ENCODE results near the gene RNPEPL1.

The RNPEPL1 gene

DNA sequence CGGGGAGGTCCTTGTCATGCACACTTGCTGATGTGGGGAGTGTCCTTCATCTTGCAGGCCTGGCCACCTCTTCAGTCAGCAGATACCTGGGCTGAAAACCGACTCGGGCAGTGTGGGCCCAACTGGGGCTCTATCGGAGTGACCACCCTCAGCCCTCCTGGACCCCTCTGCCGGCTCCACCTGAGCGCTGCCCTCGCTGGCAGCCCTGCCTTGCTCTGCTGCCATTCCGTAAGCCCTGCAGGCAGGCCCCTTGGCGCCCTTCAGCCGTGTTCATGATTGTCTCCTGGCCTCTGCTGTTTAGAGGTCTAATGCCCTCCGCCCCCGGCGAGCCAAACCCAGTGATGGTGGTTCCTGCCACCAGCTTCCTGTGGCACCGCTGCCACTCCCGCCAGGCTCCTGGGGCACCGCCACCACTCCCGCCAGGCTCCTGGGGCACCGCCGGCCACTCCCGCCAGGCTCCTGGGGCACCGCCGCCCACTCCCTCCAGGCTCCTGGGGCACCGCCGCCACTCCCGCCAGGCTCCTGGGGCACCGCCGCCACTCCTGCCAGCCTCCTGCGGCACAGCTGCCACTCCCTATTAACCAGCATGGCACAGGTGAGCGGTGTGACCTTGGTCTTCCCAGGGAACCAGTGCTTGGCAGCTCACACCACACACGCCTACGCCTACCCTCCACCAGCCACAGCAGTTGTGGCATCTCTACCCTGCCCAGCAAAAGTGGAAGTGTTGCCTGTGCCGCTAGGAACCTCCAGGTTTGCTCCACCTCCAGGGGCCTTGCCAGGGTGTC is 34.2 kb downstream of the RNPEPL1 start:
- TF ChIP-seq YY1 (tag by site-specific recombination; IDR thresholded peaks at IDR 0.05) (no peak), ZNF266 (tag by site-specific recombination; IDR thresholded peaks at IDR 0.05; ENCODE audit: low read depth) (no peak), ZNF175 (tag by site-specific recombination; IDR thresholded peaks at IDR 0.05) (no peak), ZNF544 (tag by site-specific recombination; IDR thresholded peaks at IDR 0.05) (no peak), SP7 (tag by site-specific recombination; IDR thresholded peaks at IDR 0.05) (no peak), ZNF501 (tag by site-specific recombination; IDR thresholded peaks at IDR 0.05) (no peak), ZNF221 (tag by site-specific recombination; IDR thresholded peaks at IDR 0.05; ENCODE audit: borderline replicate concordance) (no peak), ZNF274 (IDR thresholded peaks at IDR 0.05; ENCODE audit: low read length) (no peak), ZNF274 (tag by site-specific recombination; IDR thresholded peaks at IDR 0.05; ENCODE audit: borderline replicate concordance) (no peak), ZNF354C (tag by site-specific recombination; IDR thresholded peaks at IDR 0.05; ENCODE audit: borderline replicate concordance, low read depth) (no peak), OVOL3 (tag by site-specific recombination; IDR thresholded peaks at IDR 0.05) (no peak), ZNF394 (tag by site-specific recombination; IDR thresholded peaks at IDR 0.05; ENCODE audit: borderline replicate concordance) (no peak), ZNF664 (tag by site-specific recombination; IDR thresholded peaks at IDR 0.05) (no peak)
- TF ChIP-seq, protein P1, sequence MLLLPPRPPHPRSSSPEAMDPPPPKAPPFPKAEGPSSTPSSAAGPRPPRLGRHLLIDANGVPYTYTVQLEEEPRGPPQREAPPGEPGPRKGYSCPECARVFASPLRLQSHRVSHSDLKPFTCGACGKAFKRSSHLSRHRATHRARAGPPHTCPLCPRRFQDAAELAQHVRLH (tag by site-specific recombination; IDR thresholded peaks at IDR 0.05) = no peak
- TF ChIP-seq, protein P2, sequence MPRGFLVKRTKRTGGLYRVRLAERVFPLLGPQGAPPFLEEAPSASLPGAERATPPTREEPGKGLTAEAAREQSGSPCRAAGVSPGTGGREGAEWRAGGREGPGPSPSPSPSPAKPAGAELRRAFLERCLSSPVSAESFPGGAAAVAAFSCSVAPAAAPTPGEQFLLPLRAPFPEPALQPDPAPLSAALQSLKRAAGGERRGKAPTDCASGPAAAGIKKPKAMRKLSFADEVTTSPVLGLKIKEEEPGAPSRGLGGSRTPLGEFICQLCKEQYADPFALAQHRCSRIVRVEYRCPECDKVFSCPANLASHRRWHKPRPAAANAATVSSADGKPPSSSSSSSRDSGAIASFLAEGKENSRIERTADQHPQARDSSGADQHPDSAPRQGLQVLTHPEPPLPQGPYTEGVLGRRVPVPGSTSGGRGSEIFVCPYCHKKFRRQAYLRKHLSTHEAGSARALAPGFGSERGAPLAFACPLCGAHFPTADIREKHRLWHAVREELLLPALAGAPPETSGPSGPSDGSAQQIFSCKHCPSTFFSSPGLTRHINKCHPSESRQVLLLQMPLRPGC (tag by site-specific recombination; IDR thresholded peaks at IDR 0.05) = no peak
- TF ChIP-seq, protein P3, sequence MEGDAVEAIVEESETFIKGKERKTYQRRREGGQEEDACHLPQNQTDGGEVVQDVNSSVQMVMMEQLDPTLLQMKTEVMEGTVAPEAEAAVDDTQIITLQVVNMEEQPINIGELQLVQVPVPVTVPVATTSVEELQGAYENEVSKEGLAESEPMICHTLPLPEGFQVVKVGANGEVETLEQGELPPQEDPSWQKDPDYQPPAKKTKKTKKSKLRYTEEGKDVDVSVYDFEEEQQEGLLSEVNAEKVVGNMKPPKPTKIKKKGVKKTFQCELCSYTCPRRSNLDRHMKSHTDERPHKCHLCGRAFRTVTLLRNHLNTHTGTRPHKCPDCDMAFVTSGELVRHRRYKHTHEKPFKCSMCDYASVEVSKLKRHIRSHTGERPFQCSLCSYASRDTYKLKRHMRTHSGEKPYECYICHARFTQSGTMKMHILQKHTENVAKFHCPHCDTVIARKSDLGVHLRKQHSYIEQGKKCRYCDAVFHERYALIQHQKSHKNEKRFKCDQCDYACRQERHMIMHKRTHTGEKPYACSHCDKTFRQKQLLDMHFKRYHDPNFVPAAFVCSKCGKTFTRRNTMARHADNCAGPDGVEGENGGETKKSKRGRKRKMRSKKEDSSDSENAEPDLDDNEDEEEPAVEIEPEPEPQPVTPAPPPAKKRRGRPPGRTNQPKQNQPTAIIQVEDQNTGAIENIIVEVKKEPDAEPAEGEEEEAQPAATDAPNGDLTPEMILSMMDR (tag by site-specific recombination; IDR thresholded peaks at IDR 0.05) = no peak
- no peaks in the 10 kb centered on the region for H3K9me3 ChIP-seq (ENCODE audit: control insufficient read depth, insufficient read depth, low read depth, low read length)
- H3K4me3 ChIP-seq (ENCODE audit: low read depth, low read length) = no peak overlapping the region
- no peaks in the 10 kb centered on the region; the same call in 1 of the 2 replicates for H3K4me1 ChIP-seq (ENCODE audit: control insufficient read depth, insufficient read depth, low read length)
- CTCF ChIA-PET = interaction anchor here (0.9 kb wide), 1 partner anchor 65 kb away, joined by 3 read pairs; no protein-coding TSS in a partner anchor
- peaks cover 0 to 33% of the 10 kb centered on the region in 2 experiments; a peak in 2 of 3 replicates for H3K36me3 ChIP-seq (ENCODE audit: control insufficient read depth in 2 of 2, insufficient read depth in 1 of 2, low read length in 2 of 2)
- no peak overlapping the region for H3K27ac ChIP-seq (ENCODE audit: extremely low read depth, low read depth, low read length)
- POLR2A ChIA-PET = interaction anchor here (4.5 kb wide), 1 partner anchor 15 kb away, joined by 14 read pairs; the partner anchor contains the start of gene CAPN10

DNA sequence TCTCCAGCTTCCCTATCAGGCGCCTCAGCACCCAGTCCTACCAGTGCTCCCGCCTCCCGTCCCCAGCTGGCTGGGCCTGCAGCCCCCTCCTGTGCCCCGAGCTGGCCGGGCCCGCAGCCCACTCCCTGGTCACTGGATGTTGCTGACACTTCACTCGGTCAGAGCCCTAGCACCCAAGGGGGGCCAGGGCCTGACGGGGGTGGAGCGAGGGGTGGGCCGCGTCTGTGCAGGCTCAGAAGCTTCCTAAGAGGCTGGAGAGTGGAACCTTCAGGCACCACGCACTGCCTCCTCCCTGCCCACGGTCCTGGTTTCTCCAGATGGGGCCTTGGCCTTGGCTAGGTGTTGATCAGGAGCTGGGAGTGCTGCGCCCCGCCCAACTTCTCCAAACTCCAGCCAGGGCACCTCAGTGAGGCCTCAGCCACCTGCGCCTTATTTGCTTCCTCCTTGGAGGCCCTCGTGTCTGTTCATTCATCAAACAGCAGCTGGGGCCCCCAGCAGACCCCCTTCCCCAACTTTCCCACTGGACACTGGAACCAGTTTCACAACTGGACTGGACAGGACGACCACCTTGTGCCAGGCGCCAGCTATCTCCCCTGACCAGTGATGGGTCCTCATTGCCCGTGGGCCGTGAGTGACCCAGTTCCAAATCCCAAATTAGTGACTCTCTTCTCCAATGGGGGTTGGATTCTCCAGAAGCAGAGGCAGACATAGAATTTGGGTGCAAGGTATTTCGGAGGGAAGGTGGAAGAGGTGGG is 35.0 kb downstream of the RNPEPL1 start:
- no peaks in the 10 kb centered on the region; the same call in 1 of the 2 replicates for H3K4me1 ChIP-seq (ENCODE audit: control insufficient read depth, insufficient read depth, low read length)
- H3K9me3 ChIP-seq (ENCODE audit: control insufficient read depth, insufficient read depth, low read depth, low read length) = no peaks in the 10 kb centered on the region
- peaks cover 0 to 25% of the 10 kb centered on the region in 2 experiments; a peak in 2 of 3 replicates for H3K36me3 ChIP-seq (ENCODE audit: control insufficient read depth in 2 of 2, insufficient read depth in 1 of 2, low read length in 2 of 2)
- ChIA-PET POLR2A (no interaction called here), CTCF (interaction anchor here (0.9 to 1.4 kb wide), 2 partner anchors 23 to 64 kb away, joined by 3 to 4 read pairs; no protein-coding TSS in a partner anchor)
- no peak overlapping the region for H3K4me3 ChIP-seq (ENCODE audit: low read depth, low read length)
- no peak overlapping the region for H3K27ac ChIP-seq (ENCODE audit: extremely low read depth, low read depth, low read length)
- TF ChIP-seq ZNF585B (tag by site-specific recombination; IDR thresholded peaks at IDR 0.05) = no peak
- no peak for TF ChIP-seq MYNN (tag by site-specific recombination; IDR thresholded peaks at IDR 0.05; ENCODE audit: borderline replicate concordance)
- no peak for TF ChIP-seq ZNF19 (tag by site-specific recombination; IDR thresholded peaks at IDR 0.05; ENCODE audit: low read depth)
- TF ChIP-seq ZNF214 (tag by site-specific recombination; IDR thresholded peaks at IDR 0.05; ENCODE audit: borderline replicate concordance) = no peak
- no peak for TF ChIP-seq ZNF266 (tag by site-specific recombination; IDR thresholded peaks at IDR 0.05; ENCODE audit: low read depth)
- no peak for TF ChIP-seq YY2 (tag by site-specific recombination; IDR thresholded peaks at IDR 0.05)
- no peak for TF ChIP-seq ZNF610 (tag by site-specific recombination; IDR thresholded peaks at IDR 0.05; ENCODE audit: borderline replicate concordance)
- no peak for TF ChIP-seq ZNF623 (tag by site-specific recombination; IDR thresholded peaks at IDR 0.05)
- TF ChIP-seq, protein P4, sequence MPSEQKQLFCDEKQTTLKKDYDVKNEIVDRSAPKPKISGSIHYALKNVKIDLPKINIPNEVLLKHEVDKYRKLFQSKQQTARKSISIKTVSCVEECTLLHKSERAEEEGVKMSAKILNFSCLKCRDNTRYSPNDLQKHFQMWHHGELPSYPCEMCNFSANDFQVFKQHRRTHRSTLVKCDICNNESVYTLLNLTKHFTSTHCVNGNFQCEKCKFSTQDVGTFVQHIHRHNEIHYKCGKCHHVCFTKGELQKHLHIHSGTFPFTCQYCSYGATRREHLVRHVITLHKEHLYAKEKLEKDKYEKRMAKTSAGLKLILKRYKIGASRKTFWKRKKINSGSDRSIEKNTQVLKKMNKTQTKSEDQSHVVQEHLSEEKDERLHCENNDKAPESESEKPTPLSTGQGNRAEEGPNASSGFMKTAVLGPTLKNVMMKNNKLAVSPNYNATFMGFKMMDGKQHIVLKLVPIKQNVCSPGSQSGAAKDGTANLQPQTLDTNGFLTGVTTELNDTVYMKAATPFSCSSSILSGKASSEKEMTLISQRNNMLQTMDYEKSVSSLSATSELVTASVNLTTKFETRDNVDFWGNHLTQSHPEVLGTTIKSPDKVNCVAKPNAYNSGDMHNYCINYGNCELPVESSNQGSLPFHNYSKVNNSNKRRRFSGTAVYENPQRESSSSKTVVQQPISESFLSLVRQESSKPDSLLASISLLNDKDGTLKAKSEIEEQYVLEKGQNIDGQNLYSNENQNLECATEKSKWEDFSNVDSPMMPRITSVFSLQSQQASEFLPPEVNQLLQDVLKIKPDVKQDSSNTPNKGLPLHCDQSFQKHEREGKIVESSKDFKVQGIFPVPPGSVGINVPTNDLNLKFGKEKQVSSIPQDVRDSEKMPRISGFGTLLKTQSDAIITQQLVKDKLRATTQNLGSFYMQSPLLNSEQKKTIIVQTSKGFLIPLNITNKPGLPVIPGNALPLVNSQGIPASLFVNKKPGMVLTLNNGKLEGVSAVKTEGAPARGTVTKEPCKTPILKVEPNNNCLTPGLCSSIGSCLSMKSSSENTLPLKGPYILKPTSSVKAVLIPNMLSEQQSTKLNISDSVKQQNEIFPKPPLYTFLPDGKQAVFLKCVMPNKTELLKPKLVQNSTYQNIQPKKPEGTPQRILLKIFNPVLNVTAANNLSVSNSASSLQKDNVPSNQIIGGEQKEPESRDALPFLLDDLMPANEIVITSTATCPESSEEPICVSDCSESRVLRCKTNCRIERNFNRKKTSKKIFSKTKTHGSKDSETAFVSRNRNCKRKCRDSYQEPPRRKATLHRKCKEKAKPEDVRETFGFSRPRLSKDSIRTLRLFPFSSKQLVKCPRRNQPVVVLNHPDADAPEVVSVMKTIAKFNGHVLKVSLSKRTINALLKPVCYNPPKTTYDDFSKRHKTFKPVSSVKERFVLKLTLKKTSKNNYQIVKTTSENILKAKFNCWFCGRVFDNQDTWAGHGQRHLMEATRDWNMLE (tag by site-specific recombination; conservative IDR thresholded peaks at IDR 0.05; ENCODE audit: low read depth) = no peak
- TF ChIP-seq KLF8 (tag by site-specific recombination; IDR thresholded peaks at IDR 0.05) = no peak
